Activated CD8-positive, alpha-beta memory T cell treated with anti-CD3 and anti-CD28 coated beads for 36 hours (primary cell): Measurements from ENCODE around the gene CLCNKA. TPM values are rescaled to one million over a fixed set of nuclear protein-coding genes. Genes with fewer than 3 reads are reported as not detected.

ENCODE experiments used
- CTCF ChIA-PET: fragments of 350-600 bp; sonication (Branson Sonifier 250); formaldehyde crosslinking; loops from one replicate; lab custom pipeline; 2021; ENCODE audit warnings: antibody characterized with exemption; lab: Charles Lee
- POLR2A ChIA-PET: fragments of 350-600 bp; sonication (Branson Sonifier 250); formaldehyde crosslinking; loops from one replicate; lab custom pipeline; 2021; ENCODE audit warnings: antibody characterized with exemption; lab: Charles Lee
- total RNA-seq, 2 experiments: library from RNA; stranded (reverse); gene quantifications; one replicate each; pipeline ENCODE4 v1.2.3, GENCODE V29; 2021

The CLCNKA gene
- total RNA-seq, 2 experiments from 2014 or later, result not detected

- ChIA-PET CTCF (interaction anchor here (0.6 to 1.6 kb wide), 2 partner anchors 11 to 273 kb away, joined by 3 to 12 read pairs; no protein-coding TSS in a partner anchor), POLR2A (no interaction called here)
Measured at GRCh38 chr1:16067933-16068332, 46.1 kb downstream of the CLCNKA start.

GRCh38 chr1:16068356-16069270 lies 46.8 kb downstream of the CLCNKA start:
- POLR2A ChIA-PET, result no interaction called here
- CTCF ChIA-PET, result interaction anchor here (0.6 to 1.6 kb wide), 3 partner anchors 10 to 104 kb away, joined by 5 to 12 read pairs (median 5); no protein-coding TSS in a partner anchor

GRCh38 chr1:16070640-16071355 lies 49.0 kb downstream of the CLCNKA start:
- POLR2A ChIA-PET, result interaction anchor here (0.6 kb wide), 1 partner anchor 255 kb away, joined by 4 read pairs; no protein-coding TSS in a partner anchor
- CTCF ChIA-PET, result interaction anchor here (1.2 to 1.9 kb wide), 3 partner anchors 8 to 173 kb away, joined by 3 to 4 read pairs (median 4); no protein-coding TSS in a partner anchor

GRCh38 chr1:16071614-16072013 lies 49.8 kb downstream of the CLCNKA start:
- CTCF ChIA-PET, result interaction anchor here (0.6 to 1.7 kb wide), 4 partner anchors 61 to 172 kb away, joined by 3 to 4 read pairs (median 3); no protein-coding TSS in a partner anchor
- POLR2A ChIA-PET, result no interaction called here

GRCh38 chr1:16072095-16072494 lies 50.3 kb downstream of the CLCNKA start:
- CTCF ChIA-PET, result interaction anchor here (0.6 to 1.7 kb wide), 4 partner anchors 61 to 172 kb away, joined by 3 to 4 read pairs (median 3); no protein-coding TSS in a partner anchor
- POLR2A ChIA-PET, result no interaction called here

GRCh38 chr1:16072616-16073484 lies 51.0 kb downstream of the CLCNKA start:
- ChIA-PET POLR2A (no interaction called here), CTCF (interaction anchor here (0.9 to 2.3 kb wide), 6 partner anchors 10 to 127 kb away, joined by 3 to 9 read pairs (median 4); no protein-coding TSS in a partner anchor)

- ChIA-PET CTCF (interaction anchor here (0.5 to 2.3 kb wide), 8 partner anchors 9 to 280 kb away, joined by 3 to 9 read pairs (median 3); no protein-coding TSS in a partner anchor), POLR2A (no interaction called here)
Measured at GRCh38 chr1:16073490-16074119, 51.8 kb downstream of the CLCNKA start, which contains the start of gene FAM131C. FAM131C (minus strand) TSS chr1:16073651; CDS start chr1:16073442, 209 bp downstream.

- ChIA-PET POLR2A (no interaction called here), CTCF (interaction anchor here (0.8 to 2.3 kb wide), 5 partner anchors 8 to 116 kb away, joined by 3 to 9 read pairs (median 4); no protein-coding TSS in a partner anchor)
Measured at GRCh38 chr1:16074217-16074616, 52.4 kb downstream of the CLCNKA start.

- CTCF ChIA-PET, result interaction anchor here (0.6 to 1.7 kb wide), 6 partner anchors 17 to 410 kb away, joined by 3 to 5 read pairs (median 3); no protein-coding TSS in a partner anchor
- POLR2A ChIA-PET, result no interaction called here
Measured at GRCh38 chr1:16075337-16076030, 53.6 kb downstream of the CLCNKA start.

GRCh38 chr1:16076031-16076864 lies 54.4 kb downstream of the CLCNKA start:
- CTCF ChIA-PET, result interaction anchor here (1.7 kb wide), 1 partner anchor 106 kb away, joined by 3 read pairs; no protein-coding TSS in a partner anchor
- POLR2A ChIA-PET, result no interaction called here

GRCh38 chr1:16076865-16077238 lies 55.0 kb downstream of the CLCNKA start:
- ChIA-PET POLR2A (no interaction called here), CTCF (interaction anchor here (1.7 to 6.6 kb wide), 2 partner anchors 105 to 111 kb away, joined by 3 to 110 read pairs; no protein-coding TSS in a partner anchor)

GRCh38 chr1:16077406-16078245 lies 55.8 kb downstream of the CLCNKA start:
- CTCF ChIA-PET, result interaction anchor here (1.0 to 6.6 kb wide), 8 partner anchors 49 to 288 kb away, joined by 3 to 110 read pairs (median 6); no protein-coding TSS in a partner anchor

GRCh38 chr1:16078925-16079656 lies 57.3 kb downstream of the CLCNKA start:
- ChIA-PET POLR2A (no interaction called here), CTCF (interaction anchor here (0.6 to 6.6 kb wide), 24 partner anchors 9 to 414 kb away, joined by 3 to 110 read pairs (median 4); partner anchors contain the start of gene CPLANE2)

More at GRCh38 chr1:16077406-16078245, 55.8 kb downstream of the CLCNKA start:
- POLR2A ChIA-PET, result no interaction called here

- ChIA-PET CTCF (interaction anchor here (0.8 to 6.6 kb wide), 6 partner anchors 12 to 244 kb away, joined by 3 to 110 read pairs (median 4); partner anchors contain the start of gene CPLANE2), POLR2A (no interaction called here)
Measured at GRCh38 chr1:16080422-16081150, 58.8 kb downstream of the CLCNKA start.
